Activated CD4-positive, alpha-beta T cell treated with anti-CD3 and anti-CD28 coated beads, Interleukin-2, amount 10 ng/mL, durations not matched to agents 24 days and 14 days (primary cell): ENCODE data around the gene HMGCS1. TPM values are rescaled to one million over a fixed set of nuclear protein-coding genes. Genes with fewer than 3 reads are reported as not detected.

Experiments used
- DNase-seq: peaks from one replicate; pipeline ENCODE4 v3.0.0; 2022
- H3K27ac Mint-ChIP-seq: one replicate; pipeline ENCODE4 v1.8.0; 2022; ENCODE audit warnings: mild to moderate bottlenecking, mixed read lengths
- H3K27me3 Mint-ChIP-seq: one replicate; pipeline ENCODE4 v1.8.0; 2022; ENCODE audit warnings: mixed read lengths
- H3K36me3 Mint-ChIP-seq: one replicate; pipeline ENCODE4 v1.8.0; 2022; ENCODE audit warnings: low read depth, mild to moderate bottlenecking, mixed read lengths
- H3K4me1 Mint-ChIP-seq: one replicate; pipeline ENCODE4 v1.8.0; 2021; ENCODE audit warnings: mixed read lengths
- H3K4me3 Mint-ChIP-seq: one replicate; pipeline ENCODE4 v1.8.0; 2022; ENCODE audit warnings: mild to moderate bottlenecking, moderate library complexity, mixed read lengths
- H3K9me3 Mint-ChIP-seq: one replicate; pipeline ENCODE4 v1.8.0; 2021; ENCODE audit warnings: mixed read lengths
- intact Hi-C: fragments of 100-400 bp; cut with micrococcal nuclease; formaldehyde crosslinking; loops from one replicate; pipeline ENCODE4 v1.15.1; 2023
- total RNA-seq: library from RNA; stranded (reverse); gene quantifications from 2 replicates; pipeline ENCODE4 v1.2.3, GENCODE V29; 2022

HMGCS1 gene
- total RNA-seq, result 230 and 241 TPM in 2 replicates

- peaks cover 36% of the 10 kb centered on the region for H3K36me3 Mint-ChIP-seq
- DNase-seq, result peak; percentile 100
- peak within 1 kb of the TSS; percentile 89 for H3K4me3 Mint-ChIP-seq
- peak within 1 kb of the TSS; percentile 94 for H3K27ac Mint-ChIP-seq
- H3K27me3 Mint-ChIP-seq, result no peaks in the 10 kb centered on the region
- H3K4me1 Mint-ChIP-seq, result peaks cover 56% of the 10 kb centered on the region
- peaks cover 16% of the 10 kb centered on the region for H3K9me3 Mint-ChIP-seq
- intact Hi-C loops, result loop anchor here (1.0 to 10.0 kb wide), 10 partner anchors 9 to 362 kb away; partner anchors contain the start of genes C5orf34 and NNT
Observed at GRCh38 chr5:43313035-43313853, at the start of gene HMGCS1. Gene HMGCS1, minus strand, starts transcription at chr5:43313412. Its CDS starts 14,447 bp downstream, at chr5:43298965.

GRCh38 chr5:43358726-43359125 is 45.5 kb upstream of the HMGCS1 start:
- no peaks in the 10 kb centered on the region for H3K4me1 Mint-ChIP-seq
- H3K27ac Mint-ChIP-seq, result no peak overlapping the region
- intact Hi-C loops, result no loop called here
- no peaks in the 10 kb centered on the region for H3K27me3 Mint-ChIP-seq
- peaks cover 27% of the 10 kb centered on the region for H3K9me3 Mint-ChIP-seq
- no peak overlapping the region for H3K4me3 Mint-ChIP-seq
- DNase-seq, result no peak
- H3K36me3 Mint-ChIP-seq, result no peaks in the 10 kb centered on the region

GRCh38 chr5:43358301-43358700 is 45.1 kb upstream of the HMGCS1 start:
- Mint-ChIP-seq H3K27me3 (no peaks in the 10 kb centered on the region), H3K4me1 (no peaks in the 10 kb centered on the region), H3K9me3 (peaks cover 27% of the 10 kb centered on the region), H3K4me3 (no peak overlapping the region), H3K27ac (no peak overlapping the region), H3K36me3 (no peaks in the 10 kb centered on the region)
- no peak for DNase-seq
- intact Hi-C loops, result no loop called here

GRCh38 chr5:43357878-43358281 is 44.7 kb upstream of the HMGCS1 start:
- H3K36me3 Mint-ChIP-seq, result no peaks in the 10 kb centered on the region
- H3K27me3 Mint-ChIP-seq, result no peaks in the 10 kb centered on the region
- no peak overlapping the region for H3K4me3 Mint-ChIP-seq
- DNase-seq, result no peak
- peaks cover 27% of the 10 kb centered on the region for H3K9me3 Mint-ChIP-seq
- no peaks in the 10 kb centered on the region for H3K4me1 Mint-ChIP-seq
- intact Hi-C loops, result no loop called here
- H3K27ac Mint-ChIP-seq, result no peak overlapping the region

DNA sequence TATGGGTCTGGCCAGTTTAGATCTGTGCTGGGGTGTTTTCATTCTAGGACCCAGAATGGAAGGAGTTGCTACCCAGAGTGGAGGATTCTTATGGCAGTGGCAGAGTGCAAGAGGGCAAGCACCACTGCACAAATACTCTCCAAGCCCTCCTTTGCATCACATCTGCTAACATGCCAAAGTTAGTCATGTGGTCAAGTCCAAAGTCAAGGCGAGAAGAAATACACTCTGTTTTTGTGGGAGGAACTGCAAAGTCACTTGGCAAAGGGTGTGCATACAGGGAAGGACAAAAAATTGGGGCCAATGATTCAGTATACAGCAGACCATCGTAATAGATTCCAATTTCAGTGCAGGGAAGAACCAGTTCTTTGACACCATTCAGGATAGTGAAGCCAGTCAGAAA is 43.9 kb upstream of the HMGCS1 start:
- Mint-ChIP-seq H3K4me3 (no peak overlapping the region), H3K4me1 (no peaks in the 10 kb centered on the region), H3K27ac (no peak overlapping the region), H3K36me3 (no peaks in the 10 kb centered on the region), H3K9me3 (peaks cover 27% of the 10 kb centered on the region), H3K27me3 (no peaks in the 10 kb centered on the region)
- no peak for DNase-seq
- intact Hi-C loops, result no loop called here

GRCh38 chr5:43354774-43355173 is 41.6 kb upstream of the HMGCS1 start:
- Mint-ChIP-seq H3K36me3 (no peaks in the 10 kb centered on the region), H3K4me3 (no peak overlapping the region), H3K4me1 (no peaks in the 10 kb centered on the region), H3K27ac (no peak overlapping the region), H3K9me3 (peaks cover 18% of the 10 kb centered on the region), H3K27me3 (no peaks in the 10 kb centered on the region)
- intact Hi-C loops, result no loop called here
- DNase-seq, result no peak

DNA sequence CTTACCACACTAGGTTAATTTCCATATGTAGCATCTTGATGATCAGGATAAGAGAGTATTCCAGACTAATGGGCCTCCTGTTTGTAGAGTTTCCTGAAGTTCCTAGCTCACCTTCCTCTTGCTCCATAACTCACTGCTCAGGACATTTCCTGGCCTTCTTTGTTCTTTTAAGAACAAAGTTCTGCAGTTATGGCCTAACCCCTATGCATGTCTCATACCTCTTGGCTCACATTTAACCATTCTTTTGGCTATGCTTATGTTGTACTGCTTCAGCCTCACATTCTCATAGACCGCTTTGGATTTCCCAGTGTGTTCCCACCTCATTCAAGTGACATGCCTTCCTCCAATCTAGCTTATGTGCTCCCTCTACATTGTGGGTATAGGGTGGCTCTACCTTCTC is 40.5 kb upstream of the HMGCS1 start:
- Mint-ChIP-seq H3K27ac (no peak overlapping the region), H3K9me3 (peaks cover 8% of the 10 kb centered on the region), H3K36me3 (no peaks in the 10 kb centered on the region), H3K27me3 (no peaks in the 10 kb centered on the region), H3K4me3 (no peak overlapping the region), H3K4me1 (no peaks in the 10 kb centered on the region)
- intact Hi-C loops, result no loop called here
- DNase-seq, result no peak

DNA sequence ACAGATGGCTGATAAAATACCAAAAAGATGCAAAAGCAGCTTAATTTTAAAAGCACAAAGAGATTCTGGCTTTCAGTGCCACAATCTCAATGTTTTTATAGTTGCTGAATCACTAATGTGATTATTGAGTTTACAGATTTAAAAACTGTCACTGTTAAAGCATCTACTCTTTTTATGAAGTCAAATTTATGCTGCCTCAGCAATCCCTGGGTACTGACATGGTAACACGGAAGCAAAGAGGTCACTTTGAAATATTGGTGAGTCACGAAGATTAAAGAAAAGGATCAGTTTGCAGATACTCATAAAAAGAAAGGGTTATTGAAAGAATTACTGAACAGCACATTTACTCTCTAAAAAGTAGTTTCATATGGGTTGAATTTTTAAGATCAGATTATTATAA is 39.7 kb upstream of the HMGCS1 start:
- H3K27me3 Mint-ChIP-seq, result no peaks in the 10 kb centered on the region
- H3K36me3 Mint-ChIP-seq, result no peaks in the 10 kb centered on the region
- intact Hi-C loops, result no loop called here
- no peak overlapping the region for H3K4me3 Mint-ChIP-seq
- H3K4me1 Mint-ChIP-seq, result no peaks in the 10 kb centered on the region
- H3K27ac Mint-ChIP-seq, result no peak overlapping the region
- peaks cover 11% of the 10 kb centered on the region for H3K9me3 Mint-ChIP-seq
- no peak for DNase-seq

- DNase-seq, result no peak
- H3K27ac Mint-ChIP-seq, result no peak overlapping the region
- intact Hi-C loops, result no loop called here
- H3K27me3 Mint-ChIP-seq, result no peaks in the 10 kb centered on the region
- H3K4me3 Mint-ChIP-seq, result no peak overlapping the region
- H3K36me3 Mint-ChIP-seq, result no peaks in the 10 kb centered on the region
- peaks cover 14% of the 10 kb centered on the region for H3K9me3 Mint-ChIP-seq
- no peaks in the 10 kb centered on the region for H3K4me1 Mint-ChIP-seq
Observed at GRCh38 chr5:43352131-43352530, 38.9 kb upstream of the HMGCS1 start.

GRCh38 chr5:43348861-43349363 is 35.7 kb upstream of the HMGCS1 start:
- H3K9me3 Mint-ChIP-seq, result peaks cover 15% of the 10 kb centered on the region
- no peaks in the 10 kb centered on the region for H3K4me1 Mint-ChIP-seq
- H3K4me3 Mint-ChIP-seq, result no peak overlapping the region
- H3K36me3 Mint-ChIP-seq, result no peaks in the 10 kb centered on the region
- H3K27me3 Mint-ChIP-seq, result peaks cover 7% of the 10 kb centered on the region
- H3K27ac Mint-ChIP-seq, result no peak overlapping the region
- intact Hi-C loops, result no loop called here
- no peak for DNase-seq

DNA sequence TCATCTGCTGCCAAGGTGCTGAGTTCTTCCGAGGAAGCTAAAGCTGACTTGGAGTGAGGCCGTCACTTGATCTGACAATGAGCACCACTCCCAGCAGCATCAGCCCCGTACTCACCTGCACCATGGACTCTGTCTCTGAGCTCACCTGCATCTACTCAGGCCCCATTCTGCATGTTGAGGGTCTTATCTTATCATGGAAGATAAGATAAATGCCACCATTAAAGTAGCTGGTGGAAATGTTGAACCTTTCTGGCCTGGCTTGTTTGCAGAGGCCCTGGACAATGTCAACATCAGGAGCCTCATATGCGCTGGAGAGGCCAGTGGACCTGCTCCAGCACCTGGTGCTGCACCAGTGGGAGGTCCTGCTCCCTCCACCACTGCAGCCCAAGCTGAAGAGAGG is 35.0 kb upstream of the HMGCS1 start:
- Mint-ChIP-seq H3K4me1 (no peaks in the 10 kb centered on the region), H3K36me3 (no peaks in the 10 kb centered on the region), H3K4me3 (no peak overlapping the region), H3K27me3 (peaks cover 7% of the 10 kb centered on the region), H3K9me3 (peaks cover 20% of the 10 kb centered on the region), H3K27ac (no peak overlapping the region)
- DNase-seq, result no peak
- intact Hi-C loops, result no loop called here

DNA sequence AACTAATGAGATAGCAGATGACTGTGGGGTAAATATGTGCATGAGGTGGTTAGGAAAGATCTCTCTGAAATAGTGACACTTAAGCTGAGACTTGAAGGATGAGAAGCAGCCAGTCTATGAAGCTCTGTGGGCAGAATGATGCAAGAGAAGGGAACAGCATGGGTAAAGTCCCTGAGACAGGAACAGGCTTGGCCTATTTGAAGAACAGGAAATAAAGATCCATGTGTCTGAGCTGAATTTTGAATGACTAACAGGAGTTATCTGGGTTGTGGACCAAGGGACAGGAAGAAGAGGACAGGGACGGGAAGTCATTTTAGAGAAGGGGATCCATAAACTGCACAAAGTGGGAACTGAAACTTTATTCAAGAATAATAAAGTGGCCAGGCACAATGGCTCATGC is 25.6 kb upstream of the HMGCS1 start:
- Mint-ChIP-seq H3K9me3 (peaks cover 29% of the 10 kb centered on the region), H3K27ac (no peak overlapping the region), H3K36me3 (peaks cover 5% of the 10 kb centered on the region)

DNA sequence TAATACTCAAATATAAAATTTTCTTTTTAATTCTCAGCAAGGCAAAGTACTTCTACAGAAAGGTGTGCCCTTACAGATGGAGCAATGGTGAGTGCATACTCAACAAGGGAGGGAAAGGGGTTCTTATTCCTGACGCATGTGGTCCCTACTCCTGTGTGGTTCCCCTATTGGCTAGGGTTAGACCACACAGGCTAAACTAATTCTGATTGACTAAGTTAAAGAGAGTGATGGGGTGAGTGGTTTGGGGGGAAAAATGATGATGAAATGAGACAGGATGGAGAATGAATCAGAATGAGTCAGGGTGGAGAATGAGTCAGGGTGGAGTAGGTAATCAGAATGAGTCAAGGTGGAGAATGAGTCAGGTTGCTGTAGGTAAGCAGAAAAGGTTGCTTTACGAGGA is 22.9 kb upstream of the HMGCS1 start:
- intact Hi-C loops, result loop anchor here (1.0 kb wide), 1 partner anchor 21 kb away; no protein-coding TSS in a partner anchor
- Mint-ChIP-seq H3K27ac (peak overlapping the region; percentile 63), H3K4me3 (no peak overlapping the region), H3K36me3 (peaks cover 5% of the 10 kb centered on the region), H3K4me1 (peaks cover 9% of the 10 kb centered on the region), H3K9me3 (peaks cover 41% of the 10 kb centered on the region), H3K27me3 (no peaks in the 10 kb centered on the region)
- DNase-seq, result no peak

More for the DNA sequence above, 25.6 kb upstream of the HMGCS1 start:
- H3K4me1 Mint-ChIP-seq, result peaks cover 9% of the 10 kb centered on the region
- H3K4me3 Mint-ChIP-seq, result no peak overlapping the region
- no peak for DNase-seq
- H3K27me3 Mint-ChIP-seq, result no peaks in the 10 kb centered on the region
- intact Hi-C loops, result no loop called here

- H3K27ac Mint-ChIP-seq, result peak overlapping the region; percentile 39
- H3K4me1 Mint-ChIP-seq, result peaks cover 9% of the 10 kb centered on the region
- H3K9me3 Mint-ChIP-seq, result peaks cover 41% of the 10 kb centered on the region
- intact Hi-C loops, result loop anchor here (1.0 kb wide), 1 partner anchor 20 kb away; no protein-coding TSS in a partner anchor
- DNase-seq, result no peak
- no peak overlapping the region for H3K4me3 Mint-ChIP-seq
- no peaks in the 10 kb centered on the region for H3K27me3 Mint-ChIP-seq
- peaks cover 5% of the 10 kb centered on the region for H3K36me3 Mint-ChIP-seq
Observed at GRCh38 chr5:43335681-43336080, 22.5 kb upstream of the HMGCS1 start.
